ENCODE results near the gene ABCC1.
"Not testable (repeated sequence)": the region's sequence is repeated elsewhere in the genome, so short reads cannot be mapped to it uniquely, and the experiment has no call there.

The ABCC1 gene

GRCh38 chr16:16151315-16151714 is 201.9 kb downstream of the ABCC1 start:
- TF ChIP-seq ZFX (IDR thresholded peaks at IDR 0.05): no peak
- TF ChIP-seq CTCF (conservative IDR thresholded peaks at IDR 0.05): no peak
- H3K27ac ChIP-seq: no peak overlapping the region

- not testable (repeated sequence) for H3K27ac ChIP-seq
These were observed 203.6 kb downstream of the ABCC1 start for GRCh38 chr16:16153000-16153399.

- H3K27ac ChIP-seq: no peak overlapping the region
- TF ChIP-seq CTCF (conservative IDR thresholded peaks at IDR 0.05): no peak
- TF ChIP-seq ZFX (IDR thresholded peaks at IDR 0.05): no peak
These were observed 205.0 kb downstream of the ABCC1 start for GRCh38 chr16:16154281-16154951.

GRCh38 chr16:16155234-16155633 is 205.8 kb downstream of the ABCC1 start:
- TF ChIP-seq CTCF (conservative IDR thresholded peaks at IDR 0.05) (no peak), ZFX (IDR thresholded peaks at IDR 0.05) (no peak)
- H3K27ac ChIP-seq: no peak overlapping the region

- H3K27ac ChIP-seq: no peak overlapping the region
- TF ChIP-seq ZFX (IDR thresholded peaks at IDR 0.05): no peak
- TF ChIP-seq CTCF (conservative IDR thresholded peaks at IDR 0.05): no peak
These were observed 207.8 kb downstream of the ABCC1 start for GRCh38 chr16:16157166-16157565.

GRCh38 chr16:16158082-16158658 is 208.8 kb downstream of the ABCC1 start:
- no peak for TF ChIP-seq CTCF (conservative IDR thresholded peaks at IDR 0.05)
- TF ChIP-seq ZFX (IDR thresholded peaks at IDR 0.05): no peak
- no peak overlapping the region for H3K27ac ChIP-seq

GRCh38 chr16:16158741-16159374 is 209.4 kb downstream of the ABCC1 start:
- no peak overlapping the region for H3K27ac ChIP-seq
- TF ChIP-seq CTCF (conservative IDR thresholded peaks at IDR 0.05) (no peak), ZFX (IDR thresholded peaks at IDR 0.05) (no peak)
